Activated CD4-positive, alpha-beta T cell treated with anti-CD3 and anti-CD28 coated beads for 48 hours (primary cell): ENCODE results near the gene CAV1.
A peak's percentile ranks its signal among the peaks of the same experiment; 100 is the strongest.

Source experiments
- DNase-seq: peaks from one replicate; pipeline ENCODE4 v3.0.0-alpha.2; 2020

The CAV1 gene

GRCh38 chr7:116560021-116560970 lies 35.5 kb downstream of the CAV1 start:
- DNase-seq = no peak

GRCh38 chr7:116561697-116562483 lies 37.1 kb downstream of the CAV1 start:
- no peak for DNase-seq

GRCh38 chr7:116562529-116563121 lies 37.8 kb downstream of the CAV1 start:
- DNase-seq = no peak

GRCh38 chr7:116565981-116566380 lies 41.1 kb downstream of the CAV1 start:
- DNase-seq = no peak

- no peak for DNase-seq
Observed at GRCh38 chr7:116566666-116567065, 41.8 kb downstream of the CAV1 start.

GRCh38 chr7:116569737-116570136 lies 44.9 kb downstream of the CAV1 start:
- DNase-seq = no peak

GRCh38 chr7:116570306-116570705 lies 45.5 kb downstream of the CAV1 start:
- DNase-seq = no peak

- no peak for DNase-seq
Observed at GRCh38 chr7:116571037-116571436, 46.2 kb downstream of the CAV1 start.

- no peak for DNase-seq
Observed at GRCh38 chr7:116571552-116571951, 46.7 kb downstream of the CAV1 start.

- no peak for DNase-seq
Observed at GRCh38 chr7:116572036-116572435, 47.2 kb downstream of the CAV1 start.

GRCh38 chr7:116573541-116573940 lies 48.7 kb downstream of the CAV1 start:
- DNase-seq = no peak

- DNase-seq = no peak
Observed at GRCh38 chr7:116574025-116574822, 49.4 kb downstream of the CAV1 start.

- no peak for DNase-seq
Observed at GRCh38 chr7:116575853-116576252, 51.0 kb downstream of the CAV1 start.

GRCh38 chr7:116576350-116577319 lies 51.8 kb downstream of the CAV1 start:
- peak; percentile 31 for DNase-seq

GRCh38 chr7:116577320-116577871 lies 52.6 kb downstream of the CAV1 start:
- peak; percentile 30 for DNase-seq

GRCh38 chr7:116578526-116578925 lies 53.7 kb downstream of the CAV1 start:
- no peak for DNase-seq

- DNase-seq = no peak
Observed at GRCh38 chr7:116579322-116579721, 54.5 kb downstream of the CAV1 start.

- no peak for DNase-seq
Observed at GRCh38 chr7:116579835-116580234, 55.0 kb downstream of the CAV1 start.

- DNase-seq = no peak
Observed at GRCh38 chr7:116582164-116582732, 57.4 kb downstream of the CAV1 start.

GRCh38 chr7:116582806-116583444 lies 58.1 kb downstream of the CAV1 start:
- no peak for DNase-seq
